HG03159 (cell line): ENCODE measurements around the gene IL19.
"Not testable (repeated sequence)": the region's sequence is repeated elsewhere in the genome, so short reads cannot be mapped to it uniquely, and the experiment has no call there.

Experiments
- ATAC-seq: cut with Tn5 transposase; IDR thresholded peaks from one replicate; pipeline ENCODE4 v1.9.1; 2021; ENCODE audit warnings: mild to moderate bottlenecking, moderate library complexity; ENCODE audit not compliant: unreplicated experiment

Gene IL19

DNA sequence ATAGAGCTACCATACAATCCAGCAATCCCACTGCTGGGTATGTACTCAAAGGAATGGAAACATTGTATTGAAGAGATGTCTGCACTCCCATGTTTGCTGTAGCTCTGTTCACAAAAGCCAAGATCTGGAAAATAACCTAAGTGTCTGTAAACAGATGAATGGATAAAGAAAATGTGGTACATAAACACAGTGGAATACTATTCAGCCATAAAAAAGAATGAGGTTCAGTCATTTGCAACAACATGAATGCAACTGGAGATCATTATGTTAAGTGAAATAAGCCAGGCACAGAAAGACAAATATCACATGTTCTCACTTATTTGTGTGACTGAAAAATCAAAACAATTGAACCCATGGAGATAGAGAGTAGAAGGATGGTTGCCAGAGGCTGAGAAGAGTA is 83.1 kb downstream of the IL19 start:
- ATAC-seq, result not testable (repeated sequence)

DNA sequence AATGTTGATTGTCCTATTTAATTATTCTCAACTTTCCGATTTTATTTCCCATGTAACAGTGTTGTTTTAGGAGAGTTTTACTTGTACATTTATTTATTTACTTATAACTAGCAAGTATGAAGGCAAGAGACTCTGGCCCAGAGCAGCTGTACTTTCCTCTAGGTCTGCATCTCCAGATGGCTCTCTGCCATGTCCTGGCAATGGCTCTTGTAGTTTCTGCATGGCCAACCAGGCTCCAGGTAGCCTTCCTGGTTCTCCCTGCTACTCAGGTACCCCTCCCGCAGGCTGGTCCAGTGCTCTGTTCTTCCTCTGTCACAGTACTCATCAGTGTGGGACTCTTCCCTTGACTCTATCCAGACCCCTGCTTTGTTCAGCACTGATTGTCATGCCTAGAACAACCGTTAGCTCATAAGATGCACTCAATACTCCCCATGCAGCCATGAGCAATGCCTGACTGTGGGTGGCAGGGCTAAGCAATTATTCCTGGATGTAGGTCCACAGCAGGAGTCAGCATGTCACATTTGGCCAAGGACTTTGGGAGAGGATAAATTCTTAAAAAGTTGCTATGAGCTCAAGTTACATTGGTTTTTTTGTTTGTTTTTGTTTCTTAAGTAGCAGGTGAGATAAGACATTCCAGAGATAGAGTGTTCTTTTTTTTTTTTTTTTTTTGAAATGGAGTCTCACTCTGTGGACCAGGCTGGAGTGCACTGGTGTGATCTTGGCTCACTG is 84.0 kb downstream of the IL19 start:
- no peak for ATAC-seq

DNA sequence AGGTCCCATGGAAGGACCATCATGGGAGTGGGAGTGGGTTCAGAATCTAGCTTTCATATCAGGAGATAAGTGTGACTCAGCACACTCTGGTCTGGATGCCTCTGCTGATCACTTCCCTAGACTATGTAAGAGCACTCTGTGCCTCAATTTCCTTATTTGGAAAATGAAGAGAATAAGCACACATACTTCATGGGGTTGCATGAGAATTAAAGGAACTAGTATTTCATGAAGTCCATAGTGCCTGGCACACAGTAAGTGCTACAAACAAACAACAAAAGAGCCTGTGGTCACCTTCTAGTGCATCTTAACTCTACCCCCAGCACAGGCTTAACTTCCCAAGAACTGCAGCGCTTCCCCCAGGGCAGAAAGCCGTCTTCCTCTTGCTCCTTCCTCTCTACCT is 85.3 kb downstream of the IL19 start:
- ATAC-seq, result no peak

DNA sequence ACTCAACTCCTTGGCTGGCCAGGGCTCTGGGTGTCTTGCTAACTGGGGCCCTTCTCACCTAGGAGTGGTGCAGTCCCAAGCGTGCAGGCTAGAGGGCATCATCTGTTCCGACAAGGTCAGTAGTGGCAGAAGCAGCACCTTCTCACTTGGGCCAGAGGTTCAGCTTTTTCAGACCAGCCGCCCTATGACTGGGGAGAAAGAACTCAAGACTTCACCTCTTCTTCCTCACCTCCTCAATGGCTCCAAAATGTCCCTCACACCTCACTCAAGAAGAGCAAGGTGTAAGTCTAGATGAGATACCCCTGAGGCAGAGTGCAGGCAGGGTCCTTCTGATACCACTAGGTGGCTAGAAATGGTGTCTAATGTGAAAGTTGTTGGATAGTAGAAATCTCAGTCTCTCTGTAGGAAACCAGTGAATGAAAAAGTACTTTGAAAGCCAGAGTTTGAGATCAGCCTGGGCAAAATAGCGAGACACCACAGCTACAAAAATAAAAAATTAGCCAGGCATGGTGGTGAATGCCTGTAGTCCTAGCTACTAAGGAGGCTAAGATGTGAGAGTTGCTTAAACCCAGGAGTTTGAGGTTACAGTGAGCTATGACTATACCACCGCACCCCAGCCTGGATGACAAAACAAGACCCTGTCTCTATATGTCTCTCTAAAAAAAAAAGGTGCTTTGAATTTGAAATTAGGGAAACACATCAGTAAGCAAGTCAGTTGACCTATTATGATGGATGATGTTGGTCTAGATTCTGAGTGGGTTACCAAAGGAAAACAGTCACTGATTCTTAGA is 86.3 kb downstream of the IL19 start:
- ATAC-seq, result no peak

DNA sequence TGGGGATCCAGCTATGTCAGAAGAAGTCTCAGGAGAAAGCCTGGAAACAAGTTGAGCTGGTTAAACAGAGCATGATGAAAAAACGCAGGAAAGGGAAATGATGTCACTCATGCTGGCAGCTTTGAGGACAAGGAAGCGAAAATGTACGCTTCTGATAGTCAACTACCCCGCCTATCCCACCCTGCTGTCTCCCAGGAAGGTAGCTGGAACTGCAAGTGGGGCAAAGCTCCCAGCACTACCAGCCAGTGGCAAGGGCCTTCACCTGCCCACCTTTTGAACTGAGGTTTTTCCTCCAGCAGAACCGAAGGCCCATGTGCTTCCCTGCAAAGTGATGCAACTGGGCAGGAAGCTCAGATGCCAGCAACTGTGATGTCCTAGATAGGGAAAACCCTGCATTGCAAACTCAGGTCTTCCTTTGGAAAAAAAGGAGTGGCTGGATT is 88.5 kb downstream of the IL19 start:
- no peak for ATAC-seq

DNA sequence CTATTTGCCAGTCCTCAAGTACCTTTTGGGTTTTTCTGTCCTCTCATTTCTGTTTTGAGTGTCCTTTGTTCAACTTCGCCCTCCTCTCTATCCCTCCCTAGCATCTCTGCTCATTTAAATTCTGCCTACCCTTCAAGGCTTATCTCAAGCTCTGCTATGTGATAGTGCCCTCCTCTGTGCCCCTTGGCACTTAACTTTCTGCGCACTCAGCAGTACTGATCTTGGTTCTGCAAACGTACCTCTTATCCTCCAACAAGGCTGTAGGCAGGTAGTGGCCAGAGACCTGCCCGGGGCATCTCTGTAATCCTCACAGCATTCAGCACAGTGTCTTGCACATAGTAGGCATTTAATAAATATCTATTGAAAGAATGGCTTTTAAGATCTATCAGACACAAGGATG is 89.6 kb downstream of the IL19 start:
- ATAC-seq, result no peak

DNA sequence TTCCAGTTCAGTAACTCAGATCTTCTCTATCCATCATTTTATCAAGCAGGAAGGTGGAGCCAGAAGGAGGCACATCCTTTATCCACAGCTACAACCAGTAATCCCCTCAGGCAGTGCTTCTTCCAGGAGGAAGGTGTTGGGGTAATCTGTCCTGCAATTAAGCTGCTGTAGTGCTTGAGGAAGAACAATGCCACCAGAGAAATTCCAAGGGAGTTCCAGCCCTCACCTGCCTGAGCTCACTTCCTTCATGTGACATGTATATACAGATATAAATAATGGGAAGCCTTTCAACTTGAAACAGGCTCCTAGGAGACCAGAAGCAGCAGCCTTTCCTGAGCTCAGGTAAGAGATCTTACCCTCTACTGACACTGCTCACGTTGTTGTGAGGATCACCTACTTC is 92.7 kb downstream of the IL19 start:
- ATAC-seq, result no peak

DNA sequence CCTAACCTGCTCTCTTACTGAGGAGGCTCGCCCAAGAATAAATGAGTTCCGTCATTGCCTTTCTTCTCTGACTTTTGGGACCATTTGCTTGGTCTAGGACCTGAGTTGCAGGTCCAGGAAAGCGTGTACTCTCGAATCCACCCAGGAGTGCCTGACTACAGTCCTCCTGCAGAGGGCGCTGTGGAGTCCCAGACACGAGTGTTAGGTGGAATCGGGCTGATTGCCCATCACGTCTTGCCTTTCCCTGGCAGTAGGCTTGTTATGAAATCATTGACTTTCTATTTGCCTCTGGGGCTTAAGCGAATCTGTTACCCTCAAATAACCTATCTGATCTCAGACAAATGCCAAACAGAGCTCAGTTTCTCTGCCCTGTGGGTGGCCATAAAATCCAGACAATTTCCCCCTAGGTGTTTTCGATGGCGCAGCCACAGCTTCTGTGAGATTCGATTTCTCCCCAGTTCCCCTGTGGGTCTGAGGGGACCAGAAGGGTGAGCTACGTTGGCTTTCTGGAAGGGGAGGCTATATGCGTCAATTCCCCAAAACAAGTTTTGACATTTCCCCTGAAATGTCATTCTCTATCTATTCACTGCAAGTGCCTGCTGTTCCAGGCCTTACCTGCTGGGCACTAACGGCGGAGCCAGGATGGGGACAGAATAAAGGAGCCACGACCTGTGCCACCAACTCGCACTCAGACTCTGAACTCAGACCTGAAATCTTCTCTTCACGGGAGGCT is 94.5 kb downstream of the IL19 start, which contains the start of gene IL20:
Gene IL20, plus strand, starts transcription at position 685 of the 733 bp plus-strand sequence. CDS start 230 bp downstream, outside the sequence.
- ATAC-seq, result no peak

DNA sequence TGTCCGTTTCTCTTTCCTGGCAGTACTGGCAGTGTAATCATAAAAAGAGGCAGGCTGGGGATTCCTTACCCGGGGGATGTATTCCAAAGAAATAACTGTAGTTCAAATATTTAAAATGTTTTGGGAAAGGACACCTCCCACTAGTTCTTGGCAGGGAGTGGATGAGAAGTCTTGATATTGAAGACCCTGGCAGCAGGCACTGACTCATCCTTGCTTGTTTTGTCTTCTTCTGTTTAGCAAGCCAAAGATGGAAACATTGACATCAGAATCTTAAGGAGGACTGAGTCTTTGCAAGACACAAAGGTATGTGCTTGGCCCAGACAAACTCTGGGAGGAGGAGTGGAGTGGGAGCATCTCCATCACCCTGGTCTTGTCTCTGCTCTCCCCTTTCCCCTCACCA is 95.5 kb downstream of the IL19 start:
- ATAC-seq, result no peak

DNA sequence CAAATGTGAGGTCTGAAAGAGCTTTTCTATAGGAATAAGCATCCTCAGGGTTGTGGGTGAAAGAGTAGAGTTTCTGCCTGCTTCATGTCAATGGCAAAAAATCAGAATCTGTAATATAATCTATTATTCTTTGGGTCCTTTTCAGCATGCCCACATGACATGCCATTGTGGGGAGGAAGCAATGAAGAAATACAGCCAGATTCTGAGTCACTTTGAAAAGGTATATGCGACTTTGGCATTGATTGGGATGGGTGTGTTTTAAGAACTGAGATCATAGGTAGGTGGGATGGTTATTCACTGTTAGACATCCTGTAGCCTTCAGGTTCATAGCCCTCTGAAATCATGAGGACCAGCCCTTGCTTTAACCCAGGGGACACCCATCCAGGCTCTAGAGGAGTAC is 96.7 kb downstream of the IL19 start:
- ATAC-seq, result no peak

DNA sequence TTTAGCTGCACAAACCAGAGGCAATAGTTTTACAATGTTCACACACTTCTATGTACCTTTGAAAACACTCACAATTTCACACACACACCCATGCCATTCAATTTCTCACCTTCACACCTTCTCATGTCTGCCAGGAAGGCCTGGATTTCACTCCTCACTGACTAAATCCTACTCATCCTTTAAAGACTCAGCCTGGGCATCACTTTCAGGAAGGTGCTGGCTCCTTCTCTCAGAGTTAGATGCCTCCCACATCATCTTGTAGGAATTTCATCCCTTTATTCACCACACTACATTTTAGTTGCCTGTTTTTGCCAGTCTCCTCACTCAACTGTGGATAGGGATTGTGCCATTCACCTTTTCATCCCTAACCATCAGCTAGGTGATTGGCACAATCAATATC is 97.1 kb downstream of the IL19 start:
- ATAC-seq, result no peak

DNA sequence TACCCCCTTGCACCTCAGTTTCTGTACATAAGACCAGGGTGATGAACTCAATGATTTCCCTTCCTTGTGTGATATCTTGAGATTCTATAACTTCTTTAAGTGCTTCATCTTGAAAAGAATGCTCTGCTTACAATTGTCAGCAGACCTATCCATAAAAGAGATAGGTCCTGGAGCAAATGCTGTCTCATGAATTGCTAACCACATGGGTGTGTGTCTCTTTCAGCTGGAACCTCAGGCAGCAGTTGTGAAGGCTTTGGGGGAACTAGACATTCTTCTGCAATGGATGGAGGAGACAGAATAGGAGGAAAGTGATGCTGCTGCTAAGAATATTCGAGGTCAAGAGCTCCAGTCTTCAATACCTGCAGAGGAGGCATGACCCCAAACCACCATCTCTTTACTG is 97.7 kb downstream of the IL19 start:
- ATAC-seq, result no peak

DNA sequence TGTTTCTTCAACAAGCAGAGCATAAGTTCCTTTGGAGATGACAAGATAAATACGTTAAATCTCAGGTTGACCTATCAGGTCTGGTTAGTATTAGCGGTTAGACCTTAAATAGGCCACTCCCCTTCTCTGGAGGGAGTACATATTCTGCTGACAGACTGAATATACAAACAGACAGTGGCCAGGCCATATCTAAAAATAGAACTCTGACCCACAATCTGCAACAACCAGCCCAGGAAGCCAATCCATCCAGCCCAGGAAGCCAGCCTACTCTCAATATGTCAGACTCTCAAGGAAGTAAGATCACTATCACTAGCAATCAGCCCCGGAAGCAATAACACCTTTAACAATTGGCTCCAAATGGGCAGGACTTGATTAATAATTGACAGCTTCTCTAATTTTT is 101.6 kb downstream of the IL19 start:
- no peak for ATAC-seq

DNA sequence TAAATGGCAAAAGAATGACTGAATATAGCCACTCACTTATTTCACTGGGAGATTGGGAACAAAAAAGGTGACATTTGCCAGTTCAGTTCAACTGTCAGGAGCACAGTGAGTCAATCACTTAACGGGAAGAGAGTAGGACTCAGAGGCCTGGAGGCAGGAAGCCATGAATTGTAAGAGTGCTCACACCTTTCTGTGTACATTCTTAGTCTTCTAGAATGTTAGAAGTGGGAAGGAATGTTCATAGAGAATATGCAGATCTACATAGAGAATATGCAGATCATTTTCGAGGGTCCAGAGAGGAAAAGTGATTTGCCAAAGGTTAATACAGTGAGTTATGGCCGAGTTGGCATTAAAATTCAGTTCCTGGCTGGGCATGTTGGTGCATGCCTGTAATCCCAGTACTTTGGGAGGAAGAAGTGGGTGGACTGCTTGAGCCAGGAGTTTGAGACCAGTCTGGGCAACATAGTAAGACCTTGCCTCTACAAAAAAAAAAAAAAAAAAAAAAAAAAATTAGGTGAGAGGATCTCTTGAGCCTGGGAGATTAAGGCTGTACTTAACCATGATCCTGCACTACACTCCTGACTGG is 103.1 kb downstream of the IL19 start:
- no peak for ATAC-seq

DNA sequence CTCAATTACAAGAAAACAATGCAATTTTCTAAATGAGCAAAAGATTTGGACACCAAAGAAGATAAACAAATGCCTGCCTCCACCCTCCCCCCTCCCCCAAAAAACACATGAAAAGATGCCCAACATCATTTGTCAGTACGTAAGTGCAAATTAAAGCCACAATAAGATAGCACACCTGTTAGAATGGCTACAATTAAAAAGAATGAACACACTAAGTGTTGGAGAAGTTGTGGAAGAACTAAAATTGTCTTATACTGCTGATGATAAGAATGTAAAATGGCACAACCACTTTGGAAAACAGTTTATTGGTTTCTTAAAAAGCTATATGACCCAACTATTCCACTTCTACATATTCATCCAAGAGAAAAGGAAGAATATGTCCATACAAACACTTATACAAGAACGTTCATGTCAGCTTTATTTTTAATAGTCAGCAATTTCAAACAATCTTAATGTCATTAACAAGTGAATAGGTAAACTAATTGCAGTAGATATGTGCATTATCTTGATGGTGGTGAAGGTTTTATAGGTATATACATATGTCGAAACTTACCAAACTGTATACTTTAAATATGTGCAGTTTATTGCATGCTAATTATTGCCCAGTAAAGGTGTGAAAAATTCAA is 105.3 kb downstream of the IL19 start:
- no peak for ATAC-seq

DNA sequence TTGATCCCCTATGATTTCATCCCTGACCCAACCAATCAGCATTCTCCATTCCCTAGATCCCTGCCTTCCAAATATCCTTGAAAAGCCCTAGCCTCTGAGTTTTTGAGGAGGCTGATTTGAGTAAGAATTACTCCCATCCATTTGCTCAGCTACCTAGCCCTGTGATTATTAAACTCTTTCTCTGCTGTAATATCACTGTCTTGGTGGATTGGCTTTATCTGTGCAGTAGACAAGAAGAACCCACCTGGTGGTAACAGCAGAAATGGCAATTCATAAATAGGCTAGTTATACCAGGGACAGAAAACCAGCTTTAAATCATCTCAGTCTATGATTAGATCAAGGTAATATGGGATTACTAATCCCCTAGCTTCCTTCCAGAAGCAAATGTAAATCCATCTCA is 107.9 kb downstream of the IL19 start:
- ATAC-seq, result no peak

DNA sequence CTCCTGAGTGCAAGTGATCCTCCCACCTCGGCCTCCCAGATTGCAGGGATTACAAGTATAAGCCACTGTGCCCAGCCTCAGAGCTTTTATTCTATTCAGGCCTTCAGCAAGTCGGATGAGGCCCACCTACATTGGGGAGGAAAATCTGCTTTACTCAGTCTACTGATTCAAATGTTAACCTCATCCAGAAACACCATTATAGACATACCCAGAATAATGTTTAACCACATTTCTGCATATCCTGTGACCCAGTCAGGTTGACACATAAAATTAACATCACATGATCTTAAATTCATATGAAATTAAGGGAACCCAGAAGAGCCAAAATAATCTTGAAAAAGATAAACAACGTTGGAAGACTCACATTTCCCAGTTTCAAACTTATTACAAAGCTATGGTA is 109.7 kb downstream of the IL19 start:
- no peak for ATAC-seq

DNA sequence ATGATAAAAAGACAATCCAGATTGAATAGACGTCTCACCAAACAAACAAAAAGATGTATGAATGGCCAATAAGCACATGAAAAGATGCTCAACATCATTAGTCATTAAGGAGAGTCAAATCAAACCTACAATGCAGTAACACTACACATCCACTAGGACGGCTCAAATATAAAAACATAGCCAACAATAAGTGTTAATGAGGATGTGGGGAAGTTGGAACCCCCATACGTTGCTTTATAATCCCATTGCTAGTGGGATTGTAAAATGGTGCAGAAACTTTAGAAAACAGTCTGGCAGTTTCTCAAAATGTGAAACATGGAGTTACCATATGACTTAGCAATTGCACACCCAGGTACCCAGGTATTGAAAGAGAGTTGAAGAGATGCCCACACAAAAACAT is 112.0 kb downstream of the IL19 start:
- no peak for ATAC-seq

DNA sequence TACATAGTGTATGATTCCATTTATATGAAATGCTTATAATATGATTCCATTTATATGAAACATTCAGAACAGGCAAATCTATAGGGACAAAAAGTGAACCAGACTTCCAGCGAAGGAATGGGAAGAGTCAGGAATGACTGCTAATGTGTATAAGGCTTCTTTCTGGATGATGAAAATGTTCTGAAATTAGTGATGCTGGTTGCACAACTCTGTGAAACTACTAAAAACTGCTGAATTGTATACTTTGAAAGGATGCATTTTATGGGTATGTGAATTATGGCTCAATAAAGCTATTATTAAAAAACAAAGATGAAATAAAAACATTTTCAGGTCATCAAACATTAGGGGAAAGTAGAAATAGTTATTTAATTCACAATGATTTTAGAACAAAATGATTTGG is 112.6 kb downstream of the IL19 start:
- ATAC-seq, result no peak

DNA sequence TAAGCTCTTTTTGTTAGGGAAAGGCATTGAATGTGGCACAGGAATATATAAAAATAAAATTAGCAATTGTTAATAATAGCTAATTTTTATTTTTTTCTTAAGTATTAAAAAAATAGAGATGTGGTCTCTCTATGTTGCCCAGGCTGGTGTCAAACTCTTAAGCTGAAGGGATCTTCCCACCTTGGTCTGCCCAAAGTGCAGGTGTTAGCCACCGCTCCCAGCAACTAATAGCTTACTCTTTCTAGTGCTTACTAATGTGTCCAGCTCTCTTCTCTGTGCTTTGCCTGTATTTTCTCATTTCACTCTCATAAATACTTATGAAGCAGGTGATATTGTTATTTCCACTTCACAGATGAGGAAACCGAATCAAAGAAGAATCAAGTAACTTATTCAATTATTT is 113.3 kb downstream of the IL19 start:
- no peak for ATAC-seq
